Stimulated activated naive CD4-positive, alpha-beta T cell (primary cell): Measurements from ENCODE around the gene ATP1B3.
"Not testable (repeated sequence)": the region's sequence is repeated elsewhere in the genome, so short reads cannot be mapped to it uniquely, and the experiment has no call there.

Experiments
- DNase-seq, 6 experiments: peaks; one replicate each; lab custom pipeline; 2025; lab: John Stamatoyannopoulos, UW

ATP1B3 gene

GRCh38 chr3:141876381-141876890 lies at the start of gene ATP1B3:
ATP1B3 (plus strand) TSS chr3:141876643; CDS start chr3:141876802, 159 bp downstream.
- peak; percentile 72 to 90 (median 80) for DNase-seq

GRCh38 chr3:141828487-141828886 lies 48.0 kb upstream of the ATP1B3 start:
- DNase-seq, result no peak

GRCh38 chr3:141828890-141829289 lies 47.6 kb upstream of the ATP1B3 start:
- no peak for DNase-seq

GRCh38 chr3:141830508-141830907 lies 45.9 kb upstream of the ATP1B3 start:
- no peak for DNase-seq

GRCh38 chr3:141834292-141834691 lies 42.2 kb upstream of the ATP1B3 start:
- no peak for DNase-seq

- no peak for DNase-seq
Measured at GRCh38 chr3:141835557-141836229, 40.8 kb upstream of the ATP1B3 start.

GRCh38 chr3:141839389-141839788 lies 37.1 kb upstream of the ATP1B3 start:
- DNase-seq, result no peak

GRCh38 chr3:141840737-141841544 lies 35.5 kb upstream of the ATP1B3 start:
- DNase-seq, result no peak

- DNase-seq, result no peak
Measured at GRCh38 chr3:141844108-141844507, 32.3 kb upstream of the ATP1B3 start.

- DNase-seq, result no peak
Measured at GRCh38 chr3:141844812-141845211, 31.6 kb upstream of the ATP1B3 start.

- peak in 4 of 6 experiments; percentile 12 to 20 (median 14) for DNase-seq
Measured at GRCh38 chr3:141845407-141846049, 30.9 kb upstream of the ATP1B3 start.

- no peak for DNase-seq
Measured at GRCh38 chr3:141846050-141846433, 30.4 kb upstream of the ATP1B3 start.

GRCh38 chr3:141848159-141848748 lies 28.2 kb upstream of the ATP1B3 start:
- not testable (repeated sequence) for DNase-seq

GRCh38 chr3:141849056-141849815 lies 27.2 kb upstream of the ATP1B3 start:
- no peak for DNase-seq

- no peak for DNase-seq
Measured at GRCh38 chr3:141851411-141851810, 25.0 kb upstream of the ATP1B3 start.

- no peak for DNase-seq
Measured at GRCh38 chr3:141853081-141853601, 23.3 kb upstream of the ATP1B3 start.

- no peak for DNase-seq
Measured at GRCh38 chr3:141853629-141854168, 22.7 kb upstream of the ATP1B3 start.

- DNase-seq, result no peak
Measured at GRCh38 chr3:141854599-141854998, 21.8 kb upstream of the ATP1B3 start.

GRCh38 chr3:141858312-141858711 lies 18.1 kb upstream of the ATP1B3 start:
- DNase-seq, result no peak

- no peak for DNase-seq
Measured at GRCh38 chr3:141859651-141860050, 16.8 kb upstream of the ATP1B3 start.

GRCh38 chr3:141860086-141860669 lies 16.3 kb upstream of the ATP1B3 start:
- DNase-seq, result no peak
